Rectal smooth muscle tissue (tissue), 1 donor: ENCODE results near the gene PIGS.
"Not testable (repeated sequence)": the region's sequence is repeated elsewhere in the genome, so short reads cannot be mapped to it uniquely, and the experiment has no call there.

Experiments
- H3K27ac ChIP-seq: one replicate; pipeline ENCODE4 v1.7.0; 2013; ENCODE audit warnings: low read depth, low read length, inconsistent platforms
- H3K27me3 ChIP-seq: one replicate; pipeline ENCODE4 v1.7.0; 2013; ENCODE audit warnings: low read length; ENCODE audit not compliant: control insufficient read depth, insufficient read depth
- H3K36me3 ChIP-seq: one replicate; pipeline ENCODE4 v1.7.0; 2013; ENCODE audit warnings: low read length; ENCODE audit not compliant: control insufficient read depth, insufficient read depth
- H3K4me1 ChIP-seq: one replicate; pipeline ENCODE4 v1.7.0; 2013; ENCODE audit warnings: low read length; ENCODE audit not compliant: control insufficient read depth, insufficient read depth
- H3K4me3 ChIP-seq: one replicate; pipeline ENCODE4 v1.7.0; 2013; ENCODE audit warnings: low read length
- H3K9ac ChIP-seq: one replicate; pipeline ENCODE4 v1.7.0; 2013; ENCODE audit warnings: low read length

PIGS gene

GRCh38 chr17:28530250-28530649 lies 41.1 kb downstream of the PIGS start:
- Histone ChIP-seq H3K9ac (no peak overlapping the region), H3K27ac (no peak overlapping the region), H3K27me3 (no peaks in the 10 kb centered on the region), H3K4me1 (no peaks in the 10 kb centered on the region), H3K4me3 (no peak overlapping the region), H3K36me3 (no peaks in the 10 kb centered on the region)

GRCh38 chr17:28529013-28529400 lies 42.3 kb downstream of the PIGS start:
- H3K36me3 ChIP-seq = no peaks in the 10 kb centered on the region
- no peaks in the 10 kb centered on the region for H3K27me3 ChIP-seq
- no peak overlapping the region for H3K27ac ChIP-seq
- no peaks in the 10 kb centered on the region for H3K4me1 ChIP-seq
- H3K9ac ChIP-seq = no peak overlapping the region
- H3K4me3 ChIP-seq = no peak overlapping the region

- Histone ChIP-seq H3K27ac (no peak overlapping the region), H3K27me3 (no peaks in the 10 kb centered on the region), H3K9ac (no peak overlapping the region), H3K4me1 (no peaks in the 10 kb centered on the region), H3K4me3 (no peak overlapping the region), H3K36me3 (no peaks in the 10 kb centered on the region)
Observed at GRCh38 chr17:28528327-28529012, 42.9 kb downstream of the PIGS start.

GRCh38 chr17:28527859-28528258 lies 43.5 kb downstream of the PIGS start:
- no peaks in the 10 kb centered on the region for H3K27me3 ChIP-seq
- no peaks in the 10 kb centered on the region for H3K36me3 ChIP-seq
- no peak overlapping the region for H3K27ac ChIP-seq
- no peak overlapping the region for H3K9ac ChIP-seq
- H3K4me1 ChIP-seq = no peaks in the 10 kb centered on the region
- H3K4me3 ChIP-seq = no peak overlapping the region

- Histone ChIP-seq H3K4me3 (no peak overlapping the region), H3K27ac (no peak overlapping the region), H3K27me3 (no peaks in the 10 kb centered on the region), H3K36me3 (no peaks in the 10 kb centered on the region), H3K9ac (no peak overlapping the region), H3K4me1 (no peaks in the 10 kb centered on the region)
Observed at GRCh38 chr17:28527181-28527681, 44.1 kb downstream of the PIGS start.

- no peak overlapping the region for H3K4me3 ChIP-seq
- no peaks in the 10 kb centered on the region for H3K4me1 ChIP-seq
- no peaks in the 10 kb centered on the region for H3K27me3 ChIP-seq
- H3K27ac ChIP-seq = no peak overlapping the region
- no peak overlapping the region for H3K9ac ChIP-seq
- H3K36me3 ChIP-seq = no peaks in the 10 kb centered on the region
Observed at GRCh38 chr17:28526381-28526780, 44.9 kb downstream of the PIGS start.

- no peaks in the 10 kb centered on the region for H3K36me3 ChIP-seq
- no peak overlapping the region for H3K27ac ChIP-seq
- no peaks in the 10 kb centered on the region for H3K4me1 ChIP-seq
- H3K4me3 ChIP-seq = no peak overlapping the region
- no peaks in the 10 kb centered on the region for H3K27me3 ChIP-seq
- H3K9ac ChIP-seq = no peak overlapping the region
Observed at GRCh38 chr17:28524476-28525424, 46.6 kb downstream of the PIGS start.

- Histone ChIP-seq H3K27me3 (no peaks in the 10 kb centered on the region), H3K9ac (no peak overlapping the region), H3K27ac (no peak overlapping the region), H3K4me3 (no peak overlapping the region), H3K36me3 (no peaks in the 10 kb centered on the region), H3K4me1 (no peaks in the 10 kb centered on the region)
Observed at GRCh38 chr17:28523876-28524275, 47.4 kb downstream of the PIGS start.

- no peaks in the 10 kb centered on the region for H3K36me3 ChIP-seq
- no peaks in the 10 kb centered on the region for H3K4me1 ChIP-seq
- no peak overlapping the region for H3K4me3 ChIP-seq
- no peak overlapping the region for H3K9ac ChIP-seq
- H3K27ac ChIP-seq = no peak overlapping the region
- H3K27me3 ChIP-seq = no peaks in the 10 kb centered on the region
Observed at GRCh38 chr17:28523186-28523585, 48.1 kb downstream of the PIGS start.

GRCh38 chr17:28522281-28522680 lies 49.0 kb downstream of the PIGS start:
- not testable (repeated sequence) for H3K9ac ChIP-seq, H3K27ac ChIP-seq, H3K4me1 ChIP-seq, H3K36me3 ChIP-seq, H3K4me3 ChIP-seq, H3K27me3 ChIP-seq

- Histone ChIP-seq H3K27ac (no peak overlapping the region), H3K36me3 (no peaks in the 10 kb centered on the region), H3K4me1 (no peaks in the 10 kb centered on the region), H3K4me3 (no peak overlapping the region), H3K9ac (no peak overlapping the region), H3K27me3 (no peaks in the 10 kb centered on the region)
Observed at GRCh38 chr17:28521311-28522085, 49.8 kb downstream of the PIGS start.

GRCh38 chr17:28520687-28521086 lies 50.6 kb downstream of the PIGS start:
- no peaks in the 10 kb centered on the region for H3K4me1 ChIP-seq
- H3K27ac ChIP-seq = no peak overlapping the region
- no peak overlapping the region for H3K4me3 ChIP-seq
- H3K9ac ChIP-seq = no peak overlapping the region
- H3K27me3 ChIP-seq = no peaks in the 10 kb centered on the region
- no peaks in the 10 kb centered on the region for H3K36me3 ChIP-seq
